PC-9 (cell line): ENCODE measurements around the gene PTPRR. TPM values are rescaled to one million over a fixed set of nuclear protein-coding genes. Genes with fewer than 3 reads are reported as not detected.

ENCODE experiments used
- BruUV-seq: library from RNA; stranded (reverse); fragments of 400-500 nt; replicated peaks from 2 replicates; lab custom pipeline; 2021; lab: Mats Ljungman, UMichigan
- CTCF ChIA-PET: fragments of 300-600 bp; sonication (Branson Sonifier 250); formaldehyde crosslinking; loops from one replicate; lab custom pipeline; 2022; ENCODE audit warnings: antibody characterized with exemption; lab: Charles Lee
- POLR2A ChIA-PET: fragments of 300-600 bp; sonication (Branson Sonifier 250); formaldehyde crosslinking; loops from one replicate; lab custom pipeline; 2022; ENCODE audit warnings: antibody characterized with exemption; ENCODE audit not compliant: unreplicated experiment; lab: Charles Lee
- DNase-seq, 2 experiments: peaks; one replicate each; pipeline versions ENCODE4 v3.0.0 to v3.0.0-alpha.2; 2015 to 2022; ENCODE audit warnings: mixed read lengths in 1 of 2
- H2AFZ ChIP-seq: fragments of 200-600 bp; sonication (generic); 2 replicates; pipeline ENCODE4 v1.8.1; 2017; ENCODE audit warnings: antibody characterized with exemption
- H3F3A ChIP-seq: fragments of 200-600 bp; sonication (generic); 2 replicates; pipeline ENCODE4 v1.8.1; 2017; ENCODE audit warnings: antibody characterized with exemption, mild to moderate bottlenecking, low read depth; ENCODE audit not compliant: insufficient read depth
- H3K27ac ChIP-seq: fragments of 200-600 bp; sonication (generic); 2 replicates; pipeline ENCODE4 v1.6.1; 2016; ENCODE audit warnings: mixed run types
- H3K27me3 ChIP-seq: fragments of 200-600 bp; sonication (generic); 2 replicates; pipeline ENCODE4 v1.6.1; 2016; ENCODE audit warnings: low read depth, mixed run types; ENCODE audit not compliant: insufficient read depth
- H3K36me3 ChIP-seq: fragments of 200-600 bp; sonication (generic); 2 replicates; pipeline ENCODE4 v1.6.1; 2016; ENCODE audit warnings: low read depth, mixed run types
- H3K4me1 ChIP-seq: fragments of 200-600 bp; sonication (generic); replicated peaks from 2 replicates; pipeline ENCODE4 v1.6.1; 2016; ENCODE audit warnings: mixed run types; ENCODE audit not compliant: insufficient read depth
- H3K4me2 ChIP-seq: fragments of 200-600 bp; sonication (generic); 2 replicates; pipeline ENCODE4 v1.6.1; 2017; ENCODE audit warnings: mixed run types
- H3K4me3 ChIP-seq: fragments of 200-600 bp; sonication (generic); 2 replicates; pipeline ENCODE4 v1.6.1; 2016; ENCODE audit warnings: mixed run types
- H3K79me2 ChIP-seq: fragments of 200-600 bp; sonication (generic); 2 replicates; pipeline ENCODE4 v1.6.1; 2017; ENCODE audit warnings: low read depth, mixed run types
- H3K9me2 ChIP-seq: fragments of 200-600 bp; sonication (generic); 2 replicates; pipeline ENCODE4 v1.8.1; 2017; ENCODE audit warnings: mild to moderate bottlenecking; ENCODE audit not compliant: insufficient read depth
- H3K9me3 ChIP-seq: fragments of 200-600 bp; sonication (generic); 2 replicates; pipeline ENCODE4 v1.8.1; 2016; ENCODE audit warnings: low read depth; ENCODE audit not compliant: insufficient read depth
- H4K20me1 ChIP-seq: fragments of 200-600 bp; sonication (generic); 2 replicates; pipeline ENCODE4 v1.8.1; 2017; ENCODE audit not compliant: insufficient read depth
- EZH2 ChIP-seq: fragments of 200-600 bp; sonication (generic); IDR thresholded peaks from 2 replicates; pipeline ENCODE4 v1.8.0; 2017; ENCODE audit warnings: antibody characterized with exemption, low read depth
- intact Hi-C: fragments of 100-400 bp; cut with micrococcal nuclease; formaldehyde crosslinking; loops from one replicate; pipeline ENCODE4 v1.10.0; 2022; ENCODE audit not compliant: unreplicated experiment
- total RNA-seq: library from RNA; stranded (reverse); gene quantifications from 2 replicates; pipeline ENCODE4 v1.2.3, GENCODE V29; 2021
- TF ChIP-seq, protein P1 (sequence below): fragments of 200-600 bp; sonication (generic); conservative IDR thresholded peaks from 2 replicates; pipeline ENCODE4 v1.6.1; 2017; ENCODE audit warnings: mixed run types, antibody characterized with exemption, mild to moderate bottlenecking, moderate library complexity

The PTPRR gene
- total RNA-seq, 1 experiment from 2014 or later = 12.2 TPM

DNA sequence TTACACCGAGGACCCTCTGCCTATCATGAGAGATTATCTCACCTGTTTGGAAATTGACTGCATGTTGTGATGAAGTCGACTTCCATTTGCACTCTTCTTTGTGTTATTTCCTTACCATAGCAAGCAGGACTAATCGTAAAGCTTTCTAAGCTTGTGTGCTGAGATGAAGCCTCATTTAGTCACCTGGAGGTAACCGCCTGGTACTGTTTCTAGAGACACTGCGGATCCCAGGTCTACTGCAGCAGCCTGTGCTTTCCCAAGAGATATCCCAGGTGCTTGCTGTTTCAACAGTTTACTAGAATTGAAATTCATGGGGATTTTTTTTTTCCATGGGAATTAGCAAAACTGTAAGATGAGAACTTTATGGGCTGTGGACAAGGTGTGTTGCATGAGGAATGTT is 131.8 kb downstream of the PTPRR start:
- POLR2A ChIA-PET = interaction anchor here (0.6 kb wide), 1 partner anchor 1980 kb away, joined by 3 read pairs; no protein-coding TSS in a partner anchor
- Histone ChIP-seq H3K4me3 (no peak overlapping the region), H3K36me3 (no peaks in the 10 kb centered on the region), H3K4me2 (no peak overlapping the region), H3F3A (no peaks in the 10 kb centered on the region), H3K9me2 (no peaks in the 10 kb centered on the region; the same call in 1 of the 2 replicates), H3K4me1 (no peaks in the 10 kb centered on the region), H3K79me2 (no peaks in the 10 kb centered on the region), H3K9me3 (no peaks in the 10 kb centered on the region), H3K27ac (no peak overlapping the region), H3K27me3 (no peaks in the 10 kb centered on the region), H2AFZ (no peak overlapping the region), H4K20me1 (no peaks in the 10 kb centered on the region)
- TF ChIP-seq, protein P1, sequence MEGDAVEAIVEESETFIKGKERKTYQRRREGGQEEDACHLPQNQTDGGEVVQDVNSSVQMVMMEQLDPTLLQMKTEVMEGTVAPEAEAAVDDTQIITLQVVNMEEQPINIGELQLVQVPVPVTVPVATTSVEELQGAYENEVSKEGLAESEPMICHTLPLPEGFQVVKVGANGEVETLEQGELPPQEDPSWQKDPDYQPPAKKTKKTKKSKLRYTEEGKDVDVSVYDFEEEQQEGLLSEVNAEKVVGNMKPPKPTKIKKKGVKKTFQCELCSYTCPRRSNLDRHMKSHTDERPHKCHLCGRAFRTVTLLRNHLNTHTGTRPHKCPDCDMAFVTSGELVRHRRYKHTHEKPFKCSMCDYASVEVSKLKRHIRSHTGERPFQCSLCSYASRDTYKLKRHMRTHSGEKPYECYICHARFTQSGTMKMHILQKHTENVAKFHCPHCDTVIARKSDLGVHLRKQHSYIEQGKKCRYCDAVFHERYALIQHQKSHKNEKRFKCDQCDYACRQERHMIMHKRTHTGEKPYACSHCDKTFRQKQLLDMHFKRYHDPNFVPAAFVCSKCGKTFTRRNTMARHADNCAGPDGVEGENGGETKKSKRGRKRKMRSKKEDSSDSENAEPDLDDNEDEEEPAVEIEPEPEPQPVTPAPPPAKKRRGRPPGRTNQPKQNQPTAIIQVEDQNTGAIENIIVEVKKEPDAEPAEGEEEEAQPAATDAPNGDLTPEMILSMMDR = no peak
- TF ChIP-seq EZH2 = no peak
- CTCF ChIA-PET = no interaction called here
- DNase-seq = no peak
- no TSS peak for BruUV-seq
- intact Hi-C loops = no loop called here

DNA sequence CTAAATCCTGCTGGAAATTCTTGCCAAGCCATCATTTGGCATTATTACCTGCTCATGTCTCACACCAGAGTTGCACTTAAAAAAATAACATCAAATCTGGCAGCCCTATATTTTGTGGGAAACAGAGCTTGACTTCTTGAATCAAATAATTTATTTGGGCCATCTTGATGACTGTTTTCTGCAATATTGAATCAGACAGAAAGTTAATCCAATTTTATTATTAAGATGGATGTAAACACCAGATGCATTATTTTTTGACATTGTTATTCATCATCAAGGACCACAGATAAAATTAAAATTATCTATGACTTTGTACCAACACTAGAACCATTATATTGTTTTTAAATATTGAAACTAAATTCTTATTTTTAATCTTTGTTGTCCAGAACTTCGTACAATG is 132.9 kb downstream of the PTPRR start:
- no peak for TF ChIP-seq EZH2
- TF ChIP-seq, protein P1 = no peak
- no peaks in the 10 kb centered on the region for H4K20me1 ChIP-seq
- H3K9me2 ChIP-seq = no peaks in the 10 kb centered on the region; the same call in 1 of the 2 replicates
- H3K9me3 ChIP-seq = no peaks in the 10 kb centered on the region
- H3K4me2 ChIP-seq = no peak overlapping the region
- no peak overlapping the region for H2AFZ ChIP-seq
- ChIA-PET POLR2A (no interaction called here), CTCF (no interaction called here)
- no peak overlapping the region for H3K27ac ChIP-seq
- BruUV-seq = no TSS peak
- no peaks in the 10 kb centered on the region for H3K4me1 ChIP-seq
- no peaks in the 10 kb centered on the region for H3K36me3 ChIP-seq
- H3K79me2 ChIP-seq = no peaks in the 10 kb centered on the region
- no peak for DNase-seq
- no peak overlapping the region for H3K4me3 ChIP-seq
- H3K27me3 ChIP-seq = no peaks in the 10 kb centered on the region
- no peaks in the 10 kb centered on the region for H3F3A ChIP-seq
- intact Hi-C loops = no loop called here

DNA sequence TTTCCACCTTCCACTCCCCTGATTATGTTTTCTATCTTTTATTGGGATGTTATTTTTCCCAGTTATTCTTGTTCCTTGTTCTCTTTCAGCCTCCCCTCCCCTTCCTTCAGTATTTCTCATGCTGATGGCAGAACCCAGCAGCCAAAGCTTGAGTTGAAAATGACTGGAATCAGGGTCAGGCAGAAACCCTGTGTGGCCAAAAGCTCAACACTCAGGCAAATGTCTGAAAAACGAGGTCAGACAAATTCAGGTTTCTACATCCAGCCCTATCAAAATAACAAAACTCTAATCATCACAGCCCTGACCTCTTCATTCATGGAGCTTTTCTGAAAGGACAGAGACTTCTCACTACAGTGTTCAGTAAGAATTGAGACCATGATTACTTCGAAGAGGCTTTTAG is 134.6 kb downstream of the PTPRR start:
- no peaks in the 10 kb centered on the region for H3K9me3 ChIP-seq
- POLR2A ChIA-PET = no interaction called here
- H3K27me3 ChIP-seq = no peaks in the 10 kb centered on the region
- no peaks in the 10 kb centered on the region for H3K36me3 ChIP-seq
- no peaks in the 10 kb centered on the region for H3F3A ChIP-seq
- CTCF ChIA-PET = no interaction called here
- no peak overlapping the region for H3K4me3 ChIP-seq
- H3K9me2 ChIP-seq = no peaks in the 10 kb centered on the region
- no peaks in the 10 kb centered on the region for H4K20me1 ChIP-seq
- TF ChIP-seq, protein P1 = no peak
- no peak for TF ChIP-seq EZH2
- no peaks in the 10 kb centered on the region for H3K79me2 ChIP-seq
- no peak overlapping the region for H2AFZ ChIP-seq
- H3K4me1 ChIP-seq = no peaks in the 10 kb centered on the region
- no TSS peak for BruUV-seq
- no peak for DNase-seq
- no peak overlapping the region for H3K4me2 ChIP-seq
- no peak overlapping the region for H3K27ac ChIP-seq
- intact Hi-C loops = no loop called here
